TTC549 (cell line): ENCODE results near the gene WIPF1.

Source experiments
- FAIRE-seq: peaks from 2 replicates; lab custom pipeline; 2012; peaks lifted over from hg19 to GRCh38; lab: Jason Lieb, UNC

WIPF1 gene

GRCh38 chr2:174595116-174595809, 2.3 kb downstream of the WIPF1 start:
- no peak for FAIRE-seq

- no peak for FAIRE-seq
These were observed 3.1 kb downstream of the WIPF1 start for GRCh38 chr2:174594456-174594855.

GRCh38 chr2:174593574-174594203, 3.9 kb downstream of the WIPF1 start:
- FAIRE-seq = no peak

- no peak for FAIRE-seq
These were observed 4.6 kb downstream of the WIPF1 start for GRCh38 chr2:174593041-174593440.

- no peak for FAIRE-seq
These were observed 5.9 kb downstream of the WIPF1 start for GRCh38 chr2:174591740-174592139.

- FAIRE-seq = no peak
These were observed 6.5 kb downstream of the WIPF1 start for GRCh38 chr2:174590928-174591648.

GRCh38 chr2:174590346-174590745, 7.3 kb downstream of the WIPF1 start:
- FAIRE-seq = no peak

- FAIRE-seq = no peak
These were observed 8.3 kb downstream of the WIPF1 start for GRCh38 chr2:174589334-174589733.

- no peak for FAIRE-seq
These were observed 9.1 kb downstream of the WIPF1 start for GRCh38 chr2:174588463-174588862.

GRCh38 chr2:174587579-174587978, 10.0 kb downstream of the WIPF1 start:
- FAIRE-seq = no peak

- no peak for FAIRE-seq
These were observed 10.9 kb downstream of the WIPF1 start for GRCh38 chr2:174586418-174587295.

GRCh38 chr2:174585657-174586252, 11.8 kb downstream of the WIPF1 start:
- FAIRE-seq = no peak

GRCh38 chr2:174585146-174585545, 12.5 kb downstream of the WIPF1 start:
- no peak for FAIRE-seq

- no peak for FAIRE-seq
These were observed 16.1 kb downstream of the WIPF1 start for GRCh38 chr2:174581491-174581890.

GRCh38 chr2:174580951-174581350, 16.7 kb downstream of the WIPF1 start:
- no peak for FAIRE-seq

GRCh38 chr2:174577967-174578589, 19.5 kb downstream of the WIPF1 start:
- FAIRE-seq = peak; percentile 22

GRCh38 chr2:174575124-174575776, 22.4 kb downstream of the WIPF1 start:
- no peak for FAIRE-seq

- no peak for FAIRE-seq
These were observed 22.9 kb downstream of the WIPF1 start for GRCh38 chr2:174574657-174575056.

- no peak for FAIRE-seq
These were observed 24.0 kb downstream of the WIPF1 start for GRCh38 chr2:174573621-174574081.

- FAIRE-seq = no peak
These were observed 25.0 kb downstream of the WIPF1 start for GRCh38 chr2:174572556-174572955.
